HG02840 (cell line): ENCODE measurements around the gene MAD1L1.
"Not testable (repeated sequence)": the region's sequence is repeated elsewhere in the genome, so short reads cannot be mapped to it uniquely, and the experiment has no call there.

Experiments used
- ATAC-seq: cut with Tn5 transposase; IDR thresholded peaks from one replicate; pipeline ENCODE4 v1.9.1; 2021; ENCODE audit warnings: mild to moderate bottlenecking, moderate library complexity, moderate number of reproducible peaks; ENCODE audit not compliant: unreplicated experiment, low FRiP score

MAD1L1 gene

DNA sequence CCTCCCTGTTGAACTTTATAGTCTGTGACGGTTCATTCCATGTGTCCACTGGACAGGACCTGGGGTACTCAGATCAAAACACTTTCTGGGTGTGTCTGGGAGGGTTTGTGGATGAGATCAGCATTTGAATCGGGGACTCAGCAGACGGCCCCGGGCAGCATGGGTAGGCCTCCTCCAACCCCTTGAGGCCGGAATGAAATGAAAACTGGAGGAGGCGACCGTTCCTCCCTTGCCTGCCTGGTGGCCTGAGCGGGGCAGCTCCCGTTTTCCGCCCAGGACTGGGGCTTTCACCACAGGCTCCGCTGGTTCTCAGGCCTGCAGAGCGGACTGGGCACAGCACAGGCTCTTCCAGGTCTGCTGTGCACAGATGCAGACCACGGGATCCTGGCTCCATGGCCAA lies 247.7 kb downstream of the MAD1L1 start:
- no peak for ATAC-seq

DNA sequence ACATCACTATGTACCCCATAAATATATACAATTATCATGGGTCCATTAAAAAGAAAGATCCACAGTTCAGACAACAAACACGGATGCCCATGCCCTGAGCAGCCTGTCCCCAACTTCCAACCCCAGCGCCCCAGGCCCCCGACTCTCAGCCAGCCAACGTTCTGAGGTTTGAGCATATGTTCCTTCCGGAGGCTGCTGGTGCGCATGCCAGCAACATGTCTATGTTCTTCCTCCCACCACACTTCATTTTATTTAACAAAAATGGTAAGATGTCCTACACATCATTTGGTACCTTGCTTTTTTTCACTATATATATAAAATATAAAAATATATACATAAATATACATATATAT lies 250.9 kb downstream of the MAD1L1 start:
- ATAC-seq, result no peak

DNA sequence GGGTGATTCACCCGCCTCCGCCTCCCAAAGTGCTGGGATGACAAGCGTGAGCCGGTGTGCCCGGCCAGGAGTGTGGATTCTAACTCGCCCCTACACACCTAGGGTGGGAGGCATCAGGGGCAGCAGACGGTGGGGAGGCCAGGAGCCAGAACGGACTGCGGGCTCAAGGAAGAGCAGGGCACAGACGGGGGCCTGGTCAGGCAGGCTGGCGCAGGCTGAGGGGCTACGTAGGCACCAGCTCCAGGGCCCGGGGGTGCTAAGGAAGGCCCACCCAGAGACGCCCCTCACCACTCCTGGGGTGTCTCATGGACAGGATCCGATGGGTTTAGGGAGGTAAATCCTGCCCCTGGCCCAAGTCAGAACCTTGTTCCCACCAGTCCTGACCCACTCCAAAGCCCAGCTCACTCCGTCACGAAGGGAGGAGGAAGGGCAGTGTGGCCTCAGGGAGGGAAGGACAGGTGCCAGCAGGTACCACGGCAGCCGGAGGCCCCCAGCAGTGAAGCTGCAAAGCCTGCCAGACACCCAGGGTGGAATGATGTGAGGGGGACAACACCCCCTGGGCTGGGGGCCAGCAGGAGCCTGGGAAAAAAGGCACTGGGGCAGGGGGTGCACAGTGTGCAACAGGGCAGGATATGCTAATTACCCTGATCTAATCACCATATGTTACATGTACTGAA lies 251.4 kb downstream of the MAD1L1 start:
- no peak for ATAC-seq

DNA sequence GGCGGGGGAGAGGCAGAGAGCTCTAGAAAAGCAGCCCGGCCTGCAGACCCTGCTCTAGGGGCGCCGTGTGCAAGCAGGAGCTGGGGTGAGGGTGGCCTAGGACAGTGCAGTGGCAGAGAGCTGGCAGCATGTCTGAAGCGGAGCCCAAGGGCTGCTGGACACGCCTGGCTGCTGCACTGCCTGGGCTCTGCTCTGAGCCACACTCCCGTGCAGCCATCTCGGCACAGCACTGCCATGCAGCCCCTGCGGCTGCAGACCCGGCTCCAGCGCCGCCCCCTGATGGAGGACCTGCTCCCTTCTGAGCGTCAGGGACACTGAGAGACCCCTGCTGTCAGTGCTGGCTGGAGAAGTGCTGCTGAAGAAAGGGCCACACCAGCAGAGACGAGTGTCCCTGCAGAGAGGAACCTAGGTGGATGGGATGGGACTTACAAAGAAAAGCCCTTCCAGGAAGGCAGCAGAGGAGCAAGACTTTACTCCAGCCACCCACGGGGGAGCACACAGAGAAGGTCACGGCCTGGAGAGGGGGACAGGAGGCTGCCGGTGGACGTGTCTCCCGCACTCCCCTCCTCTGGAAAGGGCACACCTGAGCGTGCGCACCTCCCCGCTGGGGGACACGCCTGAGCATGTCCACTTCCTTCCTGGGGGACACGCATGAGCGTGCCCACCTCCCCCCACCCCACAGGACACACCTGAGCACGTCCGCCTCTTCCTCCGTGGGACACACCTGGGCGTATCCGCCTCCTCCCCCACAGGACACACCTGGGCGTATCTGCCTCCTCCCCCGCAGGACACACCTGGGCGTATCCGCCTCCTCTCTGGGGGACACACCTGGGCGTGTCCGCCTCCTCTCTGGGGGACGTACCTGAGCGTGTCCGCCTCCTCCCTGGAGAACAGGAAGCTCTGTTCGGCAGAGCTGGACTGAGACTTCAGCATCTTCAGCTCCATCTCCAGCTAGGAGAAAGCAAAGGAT lies 252.9 kb downstream of the MAD1L1 start:
- ATAC-seq, result peak; percentile 55

DNA sequence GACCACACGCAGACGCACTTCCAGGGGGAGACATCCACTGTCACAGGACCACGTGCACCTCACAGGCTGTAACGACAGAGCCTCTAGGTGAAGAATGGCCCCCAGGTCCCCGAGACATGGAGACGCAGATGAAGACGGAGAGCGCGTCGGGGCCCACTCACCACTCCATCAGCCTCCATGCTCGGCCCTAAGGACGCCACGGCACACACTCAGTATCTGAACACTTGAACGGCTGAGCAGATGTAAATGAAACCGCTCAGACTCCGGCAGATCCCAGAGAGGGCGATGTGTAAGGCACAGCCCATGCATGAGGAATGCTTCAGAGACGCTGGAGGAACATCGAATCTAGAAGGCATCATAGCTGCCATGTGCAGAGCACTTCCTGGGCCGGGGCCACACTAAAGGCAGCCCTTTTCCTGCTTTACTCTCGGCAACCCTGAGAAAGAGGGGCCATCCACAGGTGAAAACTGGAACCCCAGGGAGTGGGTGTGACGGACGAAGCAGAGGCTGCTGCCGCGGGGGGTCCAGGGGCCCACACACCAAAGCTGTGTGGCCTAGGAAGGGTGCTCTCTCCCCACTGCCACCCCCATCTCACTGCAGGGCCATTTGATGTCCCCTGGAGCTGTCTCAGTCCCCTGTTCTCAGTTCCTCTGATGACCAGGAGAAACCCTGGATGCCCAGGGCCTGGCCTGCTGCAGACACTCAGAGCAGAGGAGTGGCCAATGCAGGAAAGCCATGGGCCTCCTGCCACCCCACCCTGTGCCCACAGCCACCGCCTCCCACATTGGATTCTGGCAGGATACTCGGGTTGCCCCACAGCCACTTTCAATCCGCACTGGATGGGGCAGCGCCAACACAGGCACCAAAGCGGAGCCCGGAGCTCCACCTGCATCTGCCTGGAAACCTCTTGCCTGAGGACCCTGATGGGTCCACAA lies 253.8 kb downstream of the MAD1L1 start:
- ATAC-seq, result no peak

DNA sequence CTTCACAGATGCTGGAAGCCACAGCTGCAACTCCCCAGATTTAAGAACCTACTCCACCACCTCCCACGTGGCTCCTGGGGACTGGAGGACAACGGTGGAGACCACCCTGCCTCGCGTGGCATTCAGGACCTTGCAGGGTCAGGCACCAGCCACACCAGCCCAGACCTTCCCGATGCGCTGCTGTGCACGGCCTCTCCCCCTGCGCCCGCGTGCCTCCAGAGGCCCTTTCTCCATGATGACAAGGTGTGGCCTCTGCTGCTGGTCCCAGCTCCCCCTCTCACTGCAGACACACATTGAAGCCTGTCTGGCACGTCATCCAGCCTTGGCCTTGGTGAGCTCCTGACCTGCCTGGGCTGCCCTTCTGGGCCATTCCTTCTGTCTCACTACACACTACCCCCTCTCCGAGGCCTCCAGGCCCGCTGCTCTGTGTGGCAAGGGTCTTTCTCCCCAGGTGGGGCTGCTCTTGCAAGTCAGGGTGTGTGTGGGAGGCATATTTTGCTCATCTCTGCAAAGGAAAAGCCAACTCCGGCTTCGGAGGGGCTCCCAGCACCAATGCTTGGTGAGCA lies 254.8 kb downstream of the MAD1L1 start:
- no peak for ATAC-seq

DNA sequence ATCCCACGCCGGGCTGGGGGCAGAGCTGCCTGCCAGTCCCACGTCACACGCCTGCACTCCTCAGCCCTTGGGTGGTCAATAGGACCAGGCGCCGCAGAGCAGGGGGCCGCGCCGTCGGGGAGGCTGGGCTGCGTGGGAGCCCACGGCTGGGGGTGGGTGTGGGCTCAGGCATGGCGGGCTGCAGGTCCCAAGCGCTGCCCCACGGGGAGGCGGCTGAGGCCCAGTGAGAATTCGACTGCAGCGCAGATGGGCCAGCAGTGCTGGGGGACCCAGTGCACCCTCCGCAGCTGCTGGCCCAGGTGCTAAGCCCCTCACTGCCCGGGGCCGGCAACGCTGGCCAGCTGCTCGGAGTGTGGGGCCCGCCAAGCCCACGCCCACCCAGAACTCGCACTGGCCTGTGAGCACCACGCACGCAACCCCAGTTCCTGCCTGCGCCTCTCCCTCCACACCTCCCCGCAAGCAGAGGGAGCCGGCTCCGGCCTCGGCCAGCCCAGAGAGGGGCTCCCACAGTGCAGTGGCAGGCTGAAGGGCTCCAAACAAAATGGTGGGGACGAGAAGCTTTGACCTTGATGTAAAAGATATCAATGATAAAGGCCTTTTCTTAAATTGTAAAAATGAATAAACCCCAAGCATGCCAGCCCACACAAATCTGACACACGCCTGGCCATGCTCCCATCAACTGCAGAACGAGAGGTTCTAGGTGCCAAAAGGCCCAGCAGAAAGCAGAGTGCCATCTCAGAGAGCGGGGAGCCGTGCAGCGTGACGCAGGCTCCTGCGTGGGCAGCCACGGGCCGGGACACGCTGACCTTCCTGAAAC lies 255.5 kb downstream of the MAD1L1 start:
- no peak for ATAC-seq

DNA sequence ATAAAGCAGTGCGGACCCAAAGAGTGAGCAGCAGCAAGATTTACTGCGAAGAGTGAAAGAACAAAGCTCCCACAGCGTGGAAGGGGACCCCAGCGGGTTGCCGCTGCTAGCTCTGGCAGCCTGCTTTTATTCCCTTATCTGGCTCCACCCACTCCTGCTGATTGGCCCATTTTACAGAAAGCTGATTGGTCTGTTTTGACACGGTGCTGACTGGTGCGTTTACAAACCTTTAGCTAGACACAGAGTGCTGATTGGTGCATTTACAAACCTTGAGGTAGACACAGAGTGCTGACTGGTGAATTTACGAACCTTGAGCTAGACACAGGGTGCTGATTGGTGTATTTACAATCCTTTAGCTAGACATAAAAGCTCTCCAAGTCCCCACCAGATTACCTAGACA lies 256.2 kb downstream of the MAD1L1 start:
- not testable (repeated sequence) for ATAC-seq

DNA sequence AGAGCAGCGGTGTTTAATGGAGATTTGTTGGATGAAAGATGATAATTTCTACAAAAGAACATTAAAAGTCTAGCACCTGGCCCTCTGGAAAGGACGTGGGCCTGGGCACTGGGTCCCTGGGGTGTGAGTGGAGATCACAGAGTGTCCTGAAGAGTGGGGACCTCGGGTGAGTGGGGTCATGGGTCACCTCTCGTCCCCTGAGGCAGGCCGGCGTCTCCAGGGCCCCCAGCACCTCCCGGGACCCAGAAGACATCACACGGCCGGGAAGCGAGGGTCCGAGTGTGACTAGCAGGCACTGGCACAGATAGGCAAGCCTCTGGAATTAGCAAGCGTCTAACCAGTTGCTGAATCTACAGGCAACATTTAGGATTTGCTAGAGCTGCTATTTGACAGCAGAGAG lies 257.2 kb downstream of the MAD1L1 start:
- no peak for ATAC-seq

DNA sequence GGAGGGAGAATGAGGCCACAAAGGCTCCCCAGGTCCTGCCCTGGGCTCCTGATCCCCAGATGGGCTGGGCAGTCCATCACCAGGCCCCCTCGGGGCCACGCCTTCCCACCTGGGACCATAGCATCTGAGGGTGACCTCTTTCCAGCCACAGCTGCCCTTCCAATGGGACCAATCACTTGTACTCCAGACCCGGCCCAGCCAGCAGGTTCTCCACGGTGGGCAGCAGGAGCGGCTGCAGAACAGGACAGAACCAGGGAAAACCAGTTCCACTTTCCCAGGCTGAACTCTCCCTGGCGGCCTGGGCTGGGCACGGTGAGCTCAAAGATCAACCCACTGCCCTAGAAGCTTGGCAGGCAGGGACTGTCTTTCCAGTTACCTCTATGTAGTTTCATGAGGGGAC lies 257.6 kb downstream of the MAD1L1 start:
- ATAC-seq, result no peak

DNA sequence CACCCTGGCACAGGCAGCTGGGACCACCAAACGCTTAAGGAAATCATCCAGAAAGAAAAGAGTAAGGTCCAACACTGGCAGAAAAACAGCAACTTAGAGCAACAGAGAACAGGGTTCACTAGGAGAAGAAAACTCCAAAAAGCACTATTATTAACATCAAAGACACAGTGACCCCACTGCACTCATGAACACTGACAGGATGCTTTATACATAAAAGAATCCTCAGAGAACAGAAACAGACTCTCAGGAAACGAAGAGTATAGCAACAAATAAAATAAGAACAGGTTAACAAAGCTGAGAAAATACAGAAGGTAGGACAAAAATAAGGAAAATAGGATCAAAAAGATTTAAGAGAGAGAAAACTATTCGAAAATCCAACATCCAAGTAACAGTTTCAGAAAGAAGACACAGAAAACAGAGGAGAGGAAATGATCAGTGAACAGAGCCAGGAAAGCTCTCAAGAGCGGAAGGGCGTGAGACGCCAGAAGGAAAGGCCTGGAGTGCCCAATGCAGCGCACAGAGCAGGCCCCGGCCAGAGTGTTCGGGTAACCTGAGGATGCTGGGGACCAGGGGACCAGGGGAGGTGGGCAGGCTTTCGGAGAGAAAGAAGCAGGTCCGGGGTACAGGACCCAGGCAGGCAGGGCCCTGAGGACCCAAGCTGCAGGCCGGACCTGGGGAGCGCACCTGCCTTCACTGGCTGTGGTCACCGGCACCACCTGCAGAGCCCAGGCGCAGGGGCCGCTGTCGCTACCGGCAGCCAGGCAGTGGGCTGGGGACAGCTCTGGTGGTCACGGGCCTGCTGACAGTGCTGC lies 258.2 kb downstream of the MAD1L1 start:
- ATAC-seq, result no peak

DNA sequence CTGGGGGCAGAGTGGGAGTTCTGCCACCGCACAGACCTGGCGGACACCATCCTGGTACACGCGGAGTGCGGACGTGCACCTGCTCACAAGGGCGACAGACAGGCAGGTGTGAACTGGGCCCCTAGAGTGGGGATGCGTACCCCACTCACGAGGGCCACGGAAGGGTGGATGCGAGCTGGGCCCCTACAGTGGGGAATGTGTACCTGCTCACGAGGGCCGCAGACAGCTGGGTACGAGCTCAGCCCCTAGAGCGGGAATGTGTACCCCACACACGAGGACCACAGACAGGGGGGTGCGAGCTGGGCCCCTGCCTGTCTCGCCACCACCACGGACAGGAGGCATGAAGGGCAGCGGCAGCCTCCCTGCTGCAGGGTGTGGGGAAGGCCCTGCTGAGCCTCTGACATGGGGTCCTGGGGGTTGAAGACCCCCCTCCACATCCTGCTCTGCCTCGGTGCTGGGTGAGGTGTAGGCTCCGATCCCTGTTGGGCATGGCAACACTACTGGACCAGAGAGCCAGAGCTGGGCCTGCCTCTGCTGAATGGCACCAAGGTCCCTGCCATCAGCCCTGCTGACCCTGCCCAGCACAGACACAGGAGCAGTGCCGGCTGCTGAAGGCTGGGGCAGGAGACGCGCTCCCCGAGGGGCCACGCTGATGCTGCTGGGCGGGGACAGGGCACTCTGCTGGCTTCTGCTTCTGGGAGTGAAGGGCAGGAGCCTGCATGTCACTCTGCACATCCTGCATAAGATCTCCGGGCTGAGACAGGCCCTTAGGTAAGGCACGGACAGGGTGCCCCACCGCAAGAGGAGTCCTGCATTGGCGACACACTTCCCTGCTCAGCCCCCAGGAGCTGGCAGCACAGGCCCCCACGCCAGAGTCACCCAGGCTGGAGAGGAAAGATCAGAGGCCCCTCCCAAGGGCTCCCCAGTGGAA lies 259.2 kb downstream of the MAD1L1 start:
- ATAC-seq, result no peak

DNA sequence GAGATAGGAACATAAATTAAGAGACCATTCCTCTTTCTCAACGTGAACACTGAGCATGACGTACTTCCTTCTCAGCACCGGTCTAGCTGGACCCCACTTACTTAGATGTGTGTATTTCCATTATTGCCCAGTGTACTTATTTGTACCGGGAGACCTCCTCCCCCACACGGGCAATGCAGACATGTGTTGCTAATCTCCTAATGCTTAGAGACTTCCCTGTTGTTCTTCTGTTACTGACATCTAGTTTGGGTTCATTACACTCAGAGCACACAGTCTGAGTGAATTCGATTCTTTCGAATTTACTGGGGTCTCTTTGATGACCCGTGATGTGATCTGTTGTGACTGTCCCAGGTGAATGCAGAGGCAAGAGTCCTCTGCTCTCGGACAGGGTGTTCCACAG lies 260.0 kb downstream of the MAD1L1 start:
- ATAC-seq, result no peak

DNA sequence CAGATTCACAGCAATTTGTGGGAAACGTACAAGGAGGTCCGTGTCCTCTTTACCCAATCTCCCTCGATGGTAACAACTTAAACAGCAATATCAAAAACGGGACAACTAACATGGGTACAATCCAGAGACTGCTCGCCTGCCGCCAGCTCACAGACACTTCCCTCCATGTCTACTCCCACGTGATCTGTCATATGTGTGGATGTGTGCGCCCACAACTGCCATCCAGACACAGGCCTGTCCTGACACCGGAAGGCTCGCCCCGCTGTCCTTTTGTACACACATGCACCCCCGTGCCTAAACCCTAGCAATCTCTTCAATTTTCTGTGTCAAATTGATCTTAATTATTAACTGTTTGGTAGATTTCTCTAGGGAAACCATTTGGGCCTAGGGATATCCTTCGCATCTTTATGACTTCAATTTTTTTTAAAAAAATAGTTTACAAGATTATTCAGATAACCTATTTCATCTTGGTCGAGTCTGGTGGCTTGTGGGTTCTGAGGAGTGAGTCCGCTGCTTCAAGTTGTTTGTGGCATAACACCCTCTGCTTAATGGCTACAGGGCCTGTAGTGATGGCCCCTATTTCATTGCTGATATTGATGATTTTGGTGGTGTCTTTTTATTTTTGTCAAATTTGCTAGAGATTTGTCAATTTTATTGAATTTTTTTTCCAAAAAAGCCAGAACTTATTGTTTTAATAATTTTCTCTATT lies 260.6 kb downstream of the MAD1L1 start:
- ATAC-seq, result no peak

DNA sequence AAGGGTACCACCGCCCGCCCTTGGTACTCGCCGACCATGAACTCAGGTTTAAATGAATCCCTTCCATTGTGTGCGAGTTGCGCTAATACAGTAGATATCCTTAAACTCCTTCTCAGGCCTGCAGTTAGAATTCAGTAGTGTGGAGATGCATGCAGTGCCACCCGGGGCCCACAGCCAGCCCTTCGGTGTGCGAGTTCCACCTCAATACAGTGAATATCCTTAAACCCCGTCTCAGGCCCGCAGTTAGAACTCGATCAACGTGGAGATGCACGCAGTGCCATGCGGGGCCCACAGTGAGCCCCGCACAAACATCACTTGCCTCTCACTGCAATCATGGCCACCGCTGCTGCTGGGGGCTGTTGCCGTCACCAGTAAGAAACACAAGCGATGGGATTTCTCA lies 261.9 kb downstream of the MAD1L1 start:
- ATAC-seq, result no peak

DNA sequence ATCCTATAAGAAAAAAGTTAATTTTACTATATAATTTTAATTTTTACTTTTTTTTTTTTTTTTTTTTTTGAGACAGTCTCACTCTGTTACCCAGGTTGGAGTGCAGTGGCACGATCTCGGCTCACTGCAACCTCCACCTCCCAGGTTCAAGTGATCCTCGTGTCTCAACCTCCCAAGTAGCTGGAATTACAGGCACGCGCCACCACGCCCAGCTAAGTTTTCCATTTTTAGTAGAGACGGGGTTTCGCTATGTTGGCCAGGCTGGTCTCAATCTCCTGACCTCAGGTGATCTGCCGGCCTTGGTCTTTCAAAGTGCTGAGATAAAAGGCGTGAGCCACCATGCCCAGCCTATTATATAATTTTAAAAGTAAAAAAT lies 262.5 kb downstream of the MAD1L1 start:
- not testable (repeated sequence) for ATAC-seq
